ENCODE measurements around the gene TUSC2. TPM values are rescaled to one million over a fixed set of nuclear protein-coding genes. Genes with fewer than 3 reads are reported as not detected.

TUSC2 gene
- total RNA-seq, 1 experiment from 2014 or later: 34.0 TPM

GRCh38 chr3:50295553-50296431 lies 32.2 kb downstream of the TUSC2 start:
- ChIA-PET POLR2A (no interaction called here), RAD21 (ENCODE audit: low non-redundant PET in 1 of 2, low total read pairs in 2 of 2, uncharacterized antibody in 2 of 2, unreplicated experiment in 2 of 2) (no interaction called here), CTCF (no interaction called here)
- DNase-seq (ENCODE audit: low read depth, low spot score) (no peak), ATAC-seq (no peak)
- Histone ChIP-seq H3K4me3 (replicated peaks in 1 of 2; ENCODE audit: low read depth in 1 of 2, low read length in 2 of 2) (no peak overlapping the region), H3K79me2 (ENCODE audit: insufficient read depth, low read length) (peaks cover 17% of the 10 kb centered on the region), H3K4me2 (ENCODE audit: low read length) (no peak overlapping the region), H3K9me3 (ENCODE audit: control insufficient read depth in 1 of 2, insufficient read depth in 1 of 2, low read depth in 1 of 2, low read length in 2 of 2) (no peaks in the 10 kb centered on the region), H3K27ac (ENCODE audit: low read depth, low read length) (no peak overlapping the region), H3K9ac (ENCODE audit: low read length) (no peak overlapping the region), H4K20me1 (ENCODE audit: insufficient read depth) (no peaks in the 10 kb centered on the region), H3K4me1 (ENCODE audit: control insufficient read depth in 1 of 2, insufficient read depth in 2 of 2, low read length in 2 of 2) (peaks cover 15 to 35% of the 10 kb centered on the region in 2 experiments), H3K9me2 (ENCODE audit: insufficient read depth) (no peaks in the 10 kb centered on the region), H3K36me3 (ENCODE audit: control insufficient read depth in 1 of 2, insufficient read depth in 2 of 2, low read length in 2 of 2) (peaks cover 0 to under 1% of the 10 kb centered on the region in 2 experiments; a peak in 1 of 4 replicates), H2AFZ (ENCODE audit: low read depth, low read length, poor library complexity, severe bottlenecking) (no peak overlapping the region), H3K27me3 (ENCODE audit: insufficient read depth, low read length) (no peaks in the 10 kb centered on the region)
- TF ChIP-seq RAD21 (IDR thresholded peaks at IDR 0.05; ENCODE audit: low read depth): no peak
- TF ChIP-seq, protein P1, sequence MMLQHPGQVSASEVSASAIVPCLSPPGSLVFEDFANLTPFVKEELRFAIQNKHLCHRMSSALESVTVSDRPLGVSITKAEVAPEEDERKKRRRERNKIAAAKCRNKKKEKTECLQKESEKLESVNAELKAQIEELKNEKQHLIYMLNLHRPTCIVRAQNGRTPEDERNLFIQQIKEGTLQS (IDR thresholded peaks at IDR 0.05): no peak
- no peak for TF ChIP-seq JUND (IDR thresholded peaks at IDR 0.05)
- no peak for TF ChIP-seq REST (IDR thresholded peaks at IDR 0.05; ENCODE audit: low read depth)
- no peak for TF ChIP-seq POLR2AphosphoS5 (IDR thresholded peaks at IDR 0.05; ENCODE audit: low read depth, low read length)
- no peak for TF ChIP-seq ZBTB33 (IDR thresholded peaks at IDR 0.05; ENCODE audit: extremely low read depth, insufficient replicate concordance, low read length)
- TF ChIP-seq, protein P2, sequence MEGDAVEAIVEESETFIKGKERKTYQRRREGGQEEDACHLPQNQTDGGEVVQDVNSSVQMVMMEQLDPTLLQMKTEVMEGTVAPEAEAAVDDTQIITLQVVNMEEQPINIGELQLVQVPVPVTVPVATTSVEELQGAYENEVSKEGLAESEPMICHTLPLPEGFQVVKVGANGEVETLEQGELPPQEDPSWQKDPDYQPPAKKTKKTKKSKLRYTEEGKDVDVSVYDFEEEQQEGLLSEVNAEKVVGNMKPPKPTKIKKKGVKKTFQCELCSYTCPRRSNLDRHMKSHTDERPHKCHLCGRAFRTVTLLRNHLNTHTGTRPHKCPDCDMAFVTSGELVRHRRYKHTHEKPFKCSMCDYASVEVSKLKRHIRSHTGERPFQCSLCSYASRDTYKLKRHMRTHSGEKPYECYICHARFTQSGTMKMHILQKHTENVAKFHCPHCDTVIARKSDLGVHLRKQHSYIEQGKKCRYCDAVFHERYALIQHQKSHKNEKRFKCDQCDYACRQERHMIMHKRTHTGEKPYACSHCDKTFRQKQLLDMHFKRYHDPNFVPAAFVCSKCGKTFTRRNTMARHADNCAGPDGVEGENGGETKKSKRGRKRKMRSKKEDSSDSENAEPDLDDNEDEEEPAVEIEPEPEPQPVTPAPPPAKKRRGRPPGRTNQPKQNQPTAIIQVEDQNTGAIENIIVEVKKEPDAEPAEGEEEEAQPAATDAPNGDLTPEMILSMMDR (IDR thresholded peaks at IDR 0.05 in 2 of 3, conservative IDR thresholded peaks at IDR 0.05 in 1 of 3; ENCODE audit: borderline replicate concordance in 1 of 3, insufficient read depth in 1 of 3, low read depth in 2 of 3, low read length in 2 of 3): no peak
- intact Hi-C loops (cut with micrococcal nuclease): no loop called here
- BruUV-seq (replicated peaks): no TSS peak
